IMR-90 (cell line): ENCODE data around the gene SLC9A5. TPM values are rescaled to one million over a fixed set of nuclear protein-coding genes. Genes with fewer than 3 reads are reported as not detected.

Experiments
- ATAC-seq: fragments of 200-7000 bp; cut with Tn5 transposase; 2 replicates; pipeline ENCODE4 v1.9.1; 2020; ENCODE audit warnings: low read depth, mild to moderate bottlenecking, moderate library complexity
- BruUV-seq: library from RNA; stranded (reverse); fragments of 400-500 nt; replicated peaks from 2 replicates; lab custom pipeline; 2021; lab: Mats Ljungman, UMichigan
- CTCF ChIA-PET: fragments of 300-600 bp; formaldehyde crosslinking; extraction: SDS; loops from one replicate; lab custom pipeline; 2021; ENCODE audit warnings: antibody characterized with exemption; lab: Yijun Ruan, JAX
- POLR2A ChIA-PET: fragments of 300-600 bp; sonication (Branson Sonifier 250); formaldehyde crosslinking; loops from one replicate; lab custom pipeline; 2022; ENCODE audit warnings: antibody characterized with exemption; ENCODE audit not compliant: unreplicated experiment; lab: Charles Lee
- DNase-seq: peaks from one replicate; pipeline ENCODE4 v3.0.0; 2013
- H2AFZ ChIP-seq: replicated peaks from 2 replicates; pipeline ENCODE3; 2013; ENCODE audit warnings: low read length, mild to moderate bottlenecking; ENCODE audit not compliant: poor library complexity
- H2AK5ac ChIP-seq: 2 replicates; pipeline ENCODE4 v1.6.1; 2013; ENCODE audit warnings: low read depth, low read length, inconsistent platforms
- H2AK9ac ChIP-seq: replicated peaks from 2 replicates; pipeline ENCODE3; 2013; ENCODE audit warnings: mild to moderate bottlenecking, low read depth, low read length, moderate library complexity; ENCODE audit not compliant: poor library complexity
- H2BK120ac ChIP-seq: 2 replicates; pipeline ENCODE4 v1.6.1; 2013; ENCODE audit warnings: low read depth, low read length, inconsistent platforms
- H2BK15ac ChIP-seq: 3 replicates; pipeline ENCODE4 v1.6.1; 2013; ENCODE audit warnings: low read depth, low read length, inconsistent platforms
- H2BK20ac ChIP-seq: 2 replicates; pipeline ENCODE4 v1.6.1; 2013; ENCODE audit warnings: low read depth, mild to moderate bottlenecking, inconsistent platforms, low read length, moderate library complexity
- H2BK5ac ChIP-seq: 2 replicates; pipeline ENCODE4 v1.6.1; 2013; ENCODE audit warnings: mild to moderate bottlenecking, low read depth, low read length, inconsistent platforms; ENCODE audit not compliant: poor library complexity, severe bottlenecking
- H3K14ac ChIP-seq: replicated peaks from 2 replicates; pipeline ENCODE4 v1.6.1; 2013; ENCODE audit warnings: low read depth, low read length, inconsistent platforms
- H3K18ac ChIP-seq: 2 replicates; pipeline ENCODE4 v1.6.1; 2013; ENCODE audit warnings: low read depth, low read length, control low read depth
- H3K23ac ChIP-seq: 2 replicates; pipeline ENCODE4 v1.6.1; 2013; ENCODE audit warnings: low read depth, low read length, inconsistent platforms
- H3K27ac ChIP-seq: 2 replicates; pipeline ENCODE4 v1.5.1; 2013; ENCODE audit warnings: mild to moderate bottlenecking, control low read depth, low read length; ENCODE audit not compliant: insufficient read depth
- H3K27me3 ChIP-seq: 2 replicates; pipeline ENCODE4 v1.6.1; 2013; ENCODE audit warnings: low read length; ENCODE audit not compliant: control insufficient read depth, insufficient read depth
- H3K36me3 ChIP-seq: 2 replicates; pipeline ENCODE4 v1.6.1; 2013; ENCODE audit warnings: low read length, mixed read lengths; ENCODE audit not compliant: control insufficient read depth, insufficient read depth
- H3K4ac ChIP-seq: 2 replicates; pipeline ENCODE4 v1.6.1; 2013; ENCODE audit warnings: low read depth, low read length, inconsistent platforms
- H3K4me1 ChIP-seq: 2 replicates; pipeline ENCODE4 v1.6.1; 2013; ENCODE audit warnings: low read length, mixed read lengths; ENCODE audit not compliant: control insufficient read depth, insufficient read depth
- H3K4me2 ChIP-seq: 2 replicates; pipeline ENCODE4 v1.6.1; 2013; ENCODE audit warnings: low read depth, mild to moderate bottlenecking, control low read depth, low read length, moderate library complexity
- H3K4me3 ChIP-seq: 2 replicates; pipeline ENCODE4 v1.5.1; 2013; ENCODE audit warnings: low read depth, mild to moderate bottlenecking, control low read depth, low read length, moderate library complexity; ENCODE audit not compliant: insufficient read depth
- H3K56ac ChIP-seq: 2 replicates; pipeline ENCODE4 v1.6.1; 2013; ENCODE audit warnings: low read length, inconsistent platforms; ENCODE audit not compliant: insufficient read depth; ENCODE audit errors: extremely low read depth
- H3K79me1 ChIP-seq, 2 experiments: 2 replicates each; pipeline ENCODE4 v1.6.1; 2013; ENCODE audit warnings: low read length in 2 of 2, inconsistent platforms in 1 of 2, low read depth in 1 of 2
- H3K9ac ChIP-seq: 2 replicates; pipeline ENCODE4 v1.6.1; 2013; ENCODE audit warnings: low read depth, low read length, control low read depth
- H3K9me1 ChIP-seq: 2 replicates; pipeline ENCODE4 v1.6.1; 2013; ENCODE audit warnings: low read length, inconsistent platforms; ENCODE audit not compliant: insufficient read depth
- H3K9me3 ChIP-seq: 2 replicates; pipeline ENCODE4 v1.6.1; 2013; ENCODE audit warnings: low read length; ENCODE audit not compliant: control insufficient read depth, insufficient read depth
- H4K20me1 ChIP-seq: 2 replicates; pipeline ENCODE4 v1.6.1; 2013; ENCODE audit warnings: low read length, inconsistent platforms; ENCODE audit not compliant: insufficient read depth
- H4K5ac ChIP-seq: 2 replicates; pipeline ENCODE4 v1.6.1; 2013; ENCODE audit warnings: mild to moderate bottlenecking, low read depth, low read length, control low read depth
- H4K8ac ChIP-seq, 2 experiments: 2 replicates each; pipeline ENCODE4 v1.6.1; 2013; ENCODE audit warnings: low read depth in 2 of 2, low read length in 2 of 2, control low read depth in 1 of 2, inconsistent platforms in 1 of 2
- H4K91ac ChIP-seq: 2 replicates; pipeline ENCODE4 v1.6.1; 2013; ENCODE audit warnings: low read depth, low read length, inconsistent platforms; ENCODE audit not compliant: insufficient read depth
- BHLHE40 ChIP-seq: fragments of 150-350 bp; IDR thresholded peaks from 2 replicates; pipeline ENCODE4 v1.6.1; 2016; ENCODE audit warnings: mild to moderate bottlenecking, low read depth, low read length
- CEBPB ChIP-seq: IDR thresholded peaks from 2 replicates; pipeline ENCODE4 v1.6.1; 2012; ENCODE audit warnings: low read depth, low read length, improper control_type of control experiment
- ELK1 ChIP-seq: fragments of 150-350 bp; IDR thresholded peaks from 2 replicates; pipeline ENCODE4 v1.6.1; 2016; ENCODE audit warnings: low read depth, mild to moderate bottlenecking, low read length, moderate library complexity, borderline replicate concordance
- FOS ChIP-seq: fragments of 150-350 bp; IDR thresholded peaks from 2 replicates; pipeline ENCODE4 v1.6.1; 2016; ENCODE audit warnings: low read depth, low read length
- MAFK ChIP-seq: IDR thresholded peaks from 2 replicates; pipeline ENCODE4 v1.6.1; 2012; ENCODE audit warnings: low read depth, low read length, improper control_type of control experiment
- POLR2A ChIP-seq: IDR thresholded peaks from 2 replicates; pipeline ENCODE4 v1.6.1; 2012; ENCODE audit warnings: mild to moderate bottlenecking, low read depth, low read length
- RCOR1 ChIP-seq: IDR thresholded peaks from 2 replicates; pipeline ENCODE4 v1.6.1; 2012; ENCODE audit warnings: mild to moderate bottlenecking, low read length, improper control_type of control experiment; ENCODE audit not compliant: insufficient replicate concordance
- WGBS, 2 experiments: methylation state at CpG; one replicate each; pipeline versions ENCODE4 v1.1.5 to v1.1.7; 2013; ENCODE audit warnings: missing lambda C conversion rate in 2 of 2; ENCODE audit not compliant: insufficient read length in 1 of 2; ENCODE audit errors: extremely low coverage in 2 of 2; 5-methylcytosine and 5-hydroxymethylcytosine counted together
- dilution Hi-C: fragments of 300-500 bp; cut with HindIII; formaldehyde crosslinking; loops from one replicate; pipeline ENCODE4 v1.14.3; 2018; ENCODE audit warnings: low sequenced_read_pairs; ENCODE audit not compliant: unreplicated experiment
- in situ Hi-C: fragments of 300-500 bp; cut with MboI; formaldehyde crosslinking; loops from 3 replicates; pipeline ENCODE4 v1.14.3; 2019; ENCODE audit warnings: low sequenced_read_pairs, inconsistent platforms, mixed read lengths
- intact Hi-C: fragments of 100-400 bp; cut with micrococcal nuclease; formaldehyde crosslinking; loops from 2 replicates; pipeline ENCODE4 v1.10.0; 2022
- polyA plus RNA-seq, 3 experiments: library from polyadenylated mRNA; depleted of rRNA; stranded (reverse); fragments of >200 nt; gene quantifications; 2 replicates each; pipeline ENCODE4 v1.2.3, GENCODE V29; 2012; ENCODE audit warnings: low replicate concordance in 1 of 3
- total RNA-seq: library from RNA; depleted of rRNA; stranded (reverse); fragments of >200 nt; gene quantifications from 2 replicates; pipeline ENCODE4 v1.2.3, GENCODE V29; 2012
- TF ChIP-seq, protein P1 (sequence below): conservative IDR thresholded peaks from 2 replicates; pipeline ENCODE4 v1.5.1; 2012; ENCODE audit warnings: mild to moderate bottlenecking, low read depth, low read length, improper control_type of control experiment

The SLC9A5 gene
- total and polyA plus RNA-seq, 2 of the 4 experiments (the other 2 are of a cell fraction), result 1.8 to 5.7 TPM

GRCh38 chr16:67228905-67229304 lies 19.9 kb upstream of the SLC9A5 start:
- H2BK120ac ChIP-seq, result no peak overlapping the region
- no peak overlapping the region for H3K14ac ChIP-seq
- no peak overlapping the region for H4K5ac ChIP-seq
- H3K36me3 ChIP-seq, result peaks cover 51% of the 10 kb centered on the region
- peaks cover 27 to 61% of the 10 kb centered on the region in 2 experiments for H3K79me1 ChIP-seq
- H3K23ac ChIP-seq, result no peak overlapping the region
- no peak for DNase-seq
- no peaks in the 10 kb centered on the region for H3K9me3 ChIP-seq
- peaks cover 7% of the 10 kb centered on the region; the same call in 1 of the 2 replicates for H4K20me1 ChIP-seq
- H3K9ac ChIP-seq, result no peak overlapping the region
- dilution Hi-C loops, result no loop called here
- no peak overlapping the region for H3K4me3 ChIP-seq
- H3K56ac ChIP-seq, result no peak overlapping the region
- no TSS peak for BruUV-seq
- ChIA-PET POLR2A (no interaction called here), CTCF (no interaction called here)
- in situ Hi-C loops, result no loop called here
- no peak overlapping the region for H2BK5ac ChIP-seq
- no peak overlapping the region for H4K91ac ChIP-seq
- no peak overlapping the region for H3K18ac ChIP-seq
- no peak overlapping the region for H3K27ac ChIP-seq
- peaks cover 12% of the 10 kb centered on the region for H3K9me1 ChIP-seq
- H2AFZ ChIP-seq, result no peak overlapping the region
- H2AK9ac ChIP-seq, result no peak overlapping the region
- WGBS, 2 experiments, result 89% methylated on average over 6 of the region's 9 CpGs; no CpG with 5 or more reads in 1 of the 2 experiments
- intact Hi-C loops, result no loop called here
- H3K4me1 ChIP-seq, result peaks cover 12% of the 10 kb centered on the region
- no peaks in the 10 kb centered on the region for H3K27me3 ChIP-seq
- H4K8ac ChIP-seq, result no peak overlapping the region
- no peak for ATAC-seq
- H2AK5ac ChIP-seq, result no peak overlapping the region
- H3K4ac ChIP-seq, result no peak overlapping the region
- no peak overlapping the region for H2BK15ac ChIP-seq
- no peak overlapping the region for H2BK20ac ChIP-seq
- no peak for TF ChIP-seq RCOR1
- TF ChIP-seq FOS, result no peak
- no peak for TF ChIP-seq POLR2A
- TF ChIP-seq MAFK, result no peak
- no peak for TF ChIP-seq ELK1
- no peak for TF ChIP-seq BHLHE40
- no peak for TF ChIP-seq CEBPB
- TF ChIP-seq, protein P1, sequence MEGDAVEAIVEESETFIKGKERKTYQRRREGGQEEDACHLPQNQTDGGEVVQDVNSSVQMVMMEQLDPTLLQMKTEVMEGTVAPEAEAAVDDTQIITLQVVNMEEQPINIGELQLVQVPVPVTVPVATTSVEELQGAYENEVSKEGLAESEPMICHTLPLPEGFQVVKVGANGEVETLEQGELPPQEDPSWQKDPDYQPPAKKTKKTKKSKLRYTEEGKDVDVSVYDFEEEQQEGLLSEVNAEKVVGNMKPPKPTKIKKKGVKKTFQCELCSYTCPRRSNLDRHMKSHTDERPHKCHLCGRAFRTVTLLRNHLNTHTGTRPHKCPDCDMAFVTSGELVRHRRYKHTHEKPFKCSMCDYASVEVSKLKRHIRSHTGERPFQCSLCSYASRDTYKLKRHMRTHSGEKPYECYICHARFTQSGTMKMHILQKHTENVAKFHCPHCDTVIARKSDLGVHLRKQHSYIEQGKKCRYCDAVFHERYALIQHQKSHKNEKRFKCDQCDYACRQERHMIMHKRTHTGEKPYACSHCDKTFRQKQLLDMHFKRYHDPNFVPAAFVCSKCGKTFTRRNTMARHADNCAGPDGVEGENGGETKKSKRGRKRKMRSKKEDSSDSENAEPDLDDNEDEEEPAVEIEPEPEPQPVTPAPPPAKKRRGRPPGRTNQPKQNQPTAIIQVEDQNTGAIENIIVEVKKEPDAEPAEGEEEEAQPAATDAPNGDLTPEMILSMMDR, result no peak
- no peak overlapping the region for H3K4me2 ChIP-seq
